GM12801 (cell line): Measurements from ENCODE around the gene LYZL4.

Source experiments
- CTCF ChIP-seq: IDR thresholded peaks from one replicate; pipeline ENCODE4 v1.5.1; 2011; ENCODE audit warnings: control low read depth; ENCODE audit not compliant: insufficient read length; ENCODE audit errors: extremely low read depth

The LYZL4 gene

DNA sequence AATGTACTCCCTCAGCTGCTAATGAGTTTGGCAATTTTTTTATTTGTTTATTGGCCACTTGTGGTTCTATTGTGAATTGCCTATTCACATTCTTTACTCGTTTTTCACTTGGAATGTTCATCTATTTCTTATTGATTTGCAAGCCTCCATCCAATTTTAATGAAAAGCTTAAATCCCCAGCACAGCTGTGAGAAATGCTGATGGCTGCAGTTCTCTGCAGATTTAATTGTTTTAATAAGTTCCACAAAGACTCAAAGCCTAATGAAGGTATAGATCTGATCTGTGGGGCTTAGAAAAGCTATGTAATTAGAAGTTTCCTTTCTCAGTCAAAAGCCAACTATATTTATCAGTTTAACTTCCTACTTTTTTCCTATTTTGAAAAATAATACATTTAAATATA is 41.5 kb downstream of the LYZL4 start:
- no peak for TF ChIP-seq CTCF

GRCh38 chr3:42367903-42368302 is 42.5 kb downstream of the LYZL4 start:
- TF ChIP-seq CTCF = no peak

DNA sequence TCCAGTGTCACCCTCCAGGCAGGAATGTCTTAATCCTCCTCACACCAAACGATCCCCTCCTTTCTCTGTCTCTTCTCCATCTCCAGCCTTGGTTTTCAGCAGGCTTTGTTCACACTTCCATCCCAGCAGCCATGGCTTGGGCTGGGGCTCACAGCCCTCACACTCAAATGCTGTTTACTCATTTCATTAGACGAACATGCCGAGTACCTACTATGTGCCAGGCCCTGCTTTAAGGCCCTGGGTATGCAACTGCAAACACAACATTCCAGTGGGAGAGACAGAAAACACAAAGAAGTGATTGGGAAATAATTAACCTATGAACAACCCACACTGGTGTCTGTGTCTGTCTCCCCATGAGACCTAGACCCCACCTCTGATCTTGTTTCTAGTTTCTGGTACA is 43.9 kb downstream of the LYZL4 start:
- TF ChIP-seq CTCF = no peak

DNA sequence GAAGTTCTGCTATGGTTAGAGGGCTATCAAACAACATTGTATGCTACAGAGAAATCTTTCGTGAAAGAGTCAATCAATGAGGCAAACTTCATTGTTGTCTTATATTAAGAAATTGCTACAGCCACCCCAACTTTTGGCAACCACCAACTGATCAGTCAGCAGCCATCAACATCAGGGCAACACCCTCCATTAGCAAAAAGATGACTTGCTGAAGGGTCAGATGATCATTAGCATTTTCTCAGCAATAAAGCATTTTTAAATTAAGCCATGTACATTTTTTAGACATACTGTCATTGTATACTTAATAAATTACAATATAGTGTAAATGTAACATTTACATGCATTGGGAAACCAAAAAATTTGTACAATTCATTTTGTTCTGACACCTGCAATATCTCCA is 53.1 kb downstream of the LYZL4 start:
- no peak for TF ChIP-seq CTCF

DNA sequence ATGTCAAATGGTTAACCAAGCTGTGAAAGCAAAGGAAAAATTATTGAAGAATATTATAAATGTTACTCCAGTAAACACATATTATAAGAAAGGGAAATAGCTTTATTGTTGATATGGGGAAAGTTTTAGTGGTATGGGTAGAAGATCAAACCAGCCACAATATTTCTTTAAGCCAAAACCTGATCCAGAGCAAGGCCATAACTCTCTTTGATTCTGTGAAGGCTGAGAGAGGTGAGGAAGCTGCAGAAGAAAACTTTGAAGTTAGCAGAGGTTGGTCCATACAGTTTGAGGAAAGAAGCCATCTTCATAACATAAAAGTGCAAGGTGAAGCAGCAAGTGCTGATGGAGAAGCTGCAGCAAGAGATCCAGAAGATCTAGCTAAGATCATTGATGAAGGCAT is 54.8 kb downstream of the LYZL4 start:
- no peak for TF ChIP-seq CTCF

DNA sequence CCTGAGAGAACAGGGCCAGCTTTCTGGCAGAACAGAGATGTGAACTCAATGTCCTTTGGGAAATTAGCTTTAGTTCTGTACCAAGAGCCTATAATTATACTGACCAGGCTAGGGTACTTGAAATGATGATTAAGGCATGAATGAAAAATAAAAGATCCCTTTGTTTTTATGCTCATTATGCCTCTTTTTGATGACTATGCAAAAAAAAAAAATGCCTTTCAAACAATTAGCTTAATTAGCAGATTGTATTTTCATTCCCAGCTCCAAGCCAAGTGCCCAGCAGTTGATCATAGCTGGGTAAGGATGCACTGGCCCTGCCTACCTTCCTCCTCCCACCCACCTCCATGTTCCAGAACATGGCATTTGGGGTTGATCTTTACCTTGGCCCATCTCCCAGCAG is 56.8 kb downstream of the LYZL4 start:
- no peak for TF ChIP-seq CTCF

DNA sequence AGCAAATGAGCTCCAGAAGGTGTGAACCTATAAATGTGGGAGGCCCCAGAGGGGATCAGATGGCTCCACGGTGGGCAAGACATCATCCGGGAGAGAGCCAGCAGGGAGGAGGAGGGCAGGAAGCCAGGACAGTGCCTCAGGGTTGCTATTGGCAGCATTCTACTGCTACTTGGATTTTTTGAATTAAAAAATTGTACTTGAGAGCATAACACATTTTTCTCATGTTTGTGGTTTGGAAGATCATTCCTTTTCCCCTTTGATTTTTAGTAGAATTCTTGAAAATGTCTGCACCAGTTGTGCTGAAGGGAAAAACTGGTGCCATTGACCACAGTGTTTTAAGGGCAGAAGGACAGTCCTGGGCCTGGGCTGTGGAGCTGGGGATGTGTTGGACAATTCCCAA is 59.2 kb downstream of the LYZL4 start:
- no peak for TF ChIP-seq CTCF
